ENCODE measurements around the gene DNAJB1. TPM values are rescaled to one million over a fixed set of nuclear protein-coding genes. Genes with fewer than 3 reads are reported as not detected.
"Not testable (repeated sequence)": the region's sequence is repeated elsewhere in the genome, so short reads cannot be mapped to it uniquely, and the experiment has no call there.

Gene DNAJB1
- total RNA-seq, 1 donor from 2014 or later: 92.5 TPM

DNA sequence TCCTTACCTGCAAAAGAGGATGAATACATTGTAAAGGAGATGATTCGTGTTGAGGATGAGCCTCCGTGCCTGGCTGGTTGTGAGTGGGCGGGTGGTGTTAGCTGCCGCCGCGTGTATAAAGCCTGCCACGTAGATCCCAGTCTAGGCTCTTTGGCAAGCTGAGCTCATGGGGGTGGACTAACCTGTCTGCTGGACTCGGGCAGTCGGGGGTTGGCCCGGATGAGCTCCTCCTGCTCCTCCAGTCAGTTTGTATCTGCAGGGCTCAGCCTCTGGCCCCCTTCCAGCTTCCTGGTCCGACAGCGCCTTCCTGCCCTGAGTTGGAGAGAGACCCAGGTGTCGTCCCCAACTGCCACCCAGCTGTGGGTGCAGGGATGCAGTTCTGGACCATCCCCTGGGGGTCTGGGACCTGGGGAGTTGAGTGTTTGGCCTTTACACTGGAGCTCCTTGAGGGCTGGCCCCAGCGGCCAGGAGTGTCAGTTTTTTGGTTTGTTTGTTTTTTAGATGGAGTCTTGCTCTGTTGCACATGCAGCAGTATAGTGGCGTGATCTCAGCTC lies 32.1 kb upstream of the DNAJB1 start:
- peaks cover 17% of the 10 kb centered on the region for H3K36me3 ChIP-seq
- H3K27me3 ChIP-seq (ENCODE audit: low read depth): no peaks in the 10 kb centered on the region
- TF ChIP-seq CTCF (IDR thresholded peaks at IDR 0.05): no peak
- ATAC-seq (no peak), DNase-seq (no peak)
- intact Hi-C loops (cut with DNase I): no loop called here
- peaks cover 11% of the 10 kb centered on the region for H3K4me1 ChIP-seq
- H3K9me3 ChIP-seq: no peaks in the 10 kb centered on the region
- H3K4me3 ChIP-seq: no peak overlapping the region
- H3K27ac ChIP-seq: no peak overlapping the region

GRCh38 chr19:14545716-14546082 lies 27.5 kb upstream of the DNAJB1 start:
- H3K4me1 ChIP-seq: peaks cover 18% of the 10 kb centered on the region
- intact Hi-C loops (cut with DNase I): no loop called here
- ATAC-seq (no peak), DNase-seq (no peak)
- no peaks in the 10 kb centered on the region for H3K9me3 ChIP-seq
- H3K36me3 ChIP-seq: peaks cover 17% of the 10 kb centered on the region
- H3K27ac ChIP-seq: no peak overlapping the region
- H3K27me3 ChIP-seq (ENCODE audit: low read depth): no peaks in the 10 kb centered on the region
- H3K4me3 ChIP-seq: no peak overlapping the region
- TF ChIP-seq CTCF (IDR thresholded peaks at IDR 0.05): no peak

DNA sequence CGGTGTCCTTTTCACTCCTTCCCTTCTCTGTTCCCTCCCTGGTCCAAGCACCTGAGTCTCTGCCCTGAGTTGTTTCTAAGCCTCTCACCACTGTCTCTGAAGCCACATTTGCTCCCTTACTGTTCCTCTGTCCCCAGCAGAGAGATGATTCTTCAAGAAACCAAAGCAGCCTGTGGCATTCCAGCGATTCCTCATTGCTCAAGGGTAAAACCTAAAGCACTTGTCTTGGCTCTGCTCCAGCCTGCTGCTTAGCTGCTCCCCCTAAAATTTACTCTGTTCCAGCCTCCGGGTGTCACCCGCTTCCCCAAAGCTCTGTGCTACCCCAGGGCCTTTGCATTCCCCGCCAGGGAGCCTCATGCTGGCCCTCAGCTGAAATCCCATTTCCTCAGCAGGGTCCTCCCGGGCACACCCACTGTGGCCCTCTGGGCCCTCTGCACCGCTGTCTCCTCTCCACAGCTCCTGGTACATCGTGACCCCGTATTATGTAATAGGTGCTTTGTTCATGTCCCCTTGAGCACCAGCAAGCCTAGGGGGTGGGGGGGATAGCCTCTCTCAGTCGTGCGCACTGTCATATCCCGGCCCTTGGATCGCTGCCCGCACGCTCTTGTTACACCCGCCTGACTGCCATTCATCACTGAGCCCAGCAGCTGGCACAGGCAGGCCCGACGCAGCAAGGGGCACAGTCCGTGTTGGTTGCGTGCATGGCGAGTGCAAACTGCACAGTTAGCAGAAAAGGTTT lies 26.9 kb upstream of the DNAJB1 start:
- Histone ChIP-seq H3K27ac (no peak overlapping the region), H3K4me1 (peaks cover 14% of the 10 kb centered on the region), H3K27me3 (ENCODE audit: low read depth) (no peaks in the 10 kb centered on the region), H3K4me3 (no peak overlapping the region), H3K9me3 (no peaks in the 10 kb centered on the region), H3K36me3 (peaks cover 17% of the 10 kb centered on the region)
- no peak for TF ChIP-seq CTCF (IDR thresholded peaks at IDR 0.05)
- peak; percentile 49 to 57 for ATAC-seq
- intact Hi-C loops (cut with DNase I): no loop called here
- DNase-seq: no peak

DNA sequence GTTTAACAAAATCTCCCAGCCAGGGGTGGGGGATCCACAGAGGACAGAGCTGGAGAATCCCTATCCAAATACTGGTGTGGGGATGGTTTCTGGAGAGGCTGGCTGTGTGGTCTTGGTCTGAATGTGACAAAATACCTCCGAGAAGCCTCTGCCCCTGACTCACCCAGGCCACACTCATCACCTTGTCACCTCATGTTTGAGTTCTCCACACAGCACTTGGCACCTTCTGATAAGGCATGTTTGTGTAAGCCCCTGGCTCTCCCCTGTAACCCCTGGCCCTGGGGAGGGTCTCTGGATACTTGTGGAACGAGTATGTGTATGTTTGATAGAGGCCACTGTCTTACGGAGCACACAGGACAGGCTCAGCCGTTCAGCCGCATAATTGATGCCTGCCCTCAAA lies 25.9 kb upstream of the DNAJB1 start:
- Histone ChIP-seq H3K9me3 (no peaks in the 10 kb centered on the region), H3K27ac (no peak overlapping the region), H3K27me3 (ENCODE audit: low read depth) (no peaks in the 10 kb centered on the region), H3K4me1 (peaks cover 14% of the 10 kb centered on the region), H3K36me3 (peaks cover 14% of the 10 kb centered on the region), H3K4me3 (no peak overlapping the region)
- ATAC-seq (no peak), DNase-seq (no peak)
- intact Hi-C loops (cut with DNase I): no loop called here
- no peak for TF ChIP-seq CTCF (IDR thresholded peaks at IDR 0.05)

GRCh38 chr19:14542711-14543328 lies 24.6 kb upstream of the DNAJB1 start:
- DNase-seq: no peak
- peaks cover 18% of the 10 kb centered on the region for H3K4me1 ChIP-seq
- no peaks in the 10 kb centered on the region for H3K9me3 ChIP-seq
- no peak overlapping the region for H3K4me3 ChIP-seq
- peak; percentile 53 to 54 for ATAC-seq
- intact Hi-C loops (cut with DNase I): no loop called here
- H3K27me3 ChIP-seq (ENCODE audit: low read depth): no peaks in the 10 kb centered on the region
- TF ChIP-seq CTCF (IDR thresholded peaks at IDR 0.05): no peak
- no peak overlapping the region for H3K27ac ChIP-seq
- peaks cover 6% of the 10 kb centered on the region for H3K36me3 ChIP-seq

- H3K9me3 ChIP-seq; H3K4me3 ChIP-seq; H3K27ac ChIP-seq; H3K27me3 ChIP-seq (ENCODE audit: low read depth); ATAC-seq; intact Hi-C loops (cut with DNase I); H3K36me3 ChIP-seq; DNase-seq: not testable (repeated sequence)
- H3K4me1 ChIP-seq: peaks cover 24% of the 10 kb centered on the region
Observed at GRCh38 chr19:14541979-14542378, 23.8 kb upstream of the DNAJB1 start.

All from lower lobe of right lung (tissue), 2 donors.